Keratinocyte (primary cell): Measurements from ENCODE around the gene DIAPH1.

ENCODE experiments used
- EZH2 ChIP-seq: IDR thresholded peaks from one replicate; pipeline ENCODE4 v1.6.1; 2012; ENCODE audit warnings: inconsistent platforms, mild to moderate bottlenecking, low read length, moderate library complexity
- TF ChIP-seq, protein P1 (sequence below), 3 experiments: IDR thresholded peaks in 1 of 3; conservative IDR thresholded peaks in 1 of 3; optimal IDR thresholded peaks in 1 of 3; 2 replicates in 2 of 3; 3 replicates in 1 of 3; pipeline versions ENCODE3 to v1.5.1; 2011; ENCODE audit warnings: low read length in 3 of 3, mild to moderate bottlenecking in 3 of 3, moderate library complexity in 2 of 3, control low read depth in 1 of 3, inconsistent platforms in 1 of 3; ENCODE audit not compliant: insufficient read depth in 2 of 3; ENCODE audit errors: extremely low read depth in 1 of 3

- TF ChIP-seq, protein P1, sequence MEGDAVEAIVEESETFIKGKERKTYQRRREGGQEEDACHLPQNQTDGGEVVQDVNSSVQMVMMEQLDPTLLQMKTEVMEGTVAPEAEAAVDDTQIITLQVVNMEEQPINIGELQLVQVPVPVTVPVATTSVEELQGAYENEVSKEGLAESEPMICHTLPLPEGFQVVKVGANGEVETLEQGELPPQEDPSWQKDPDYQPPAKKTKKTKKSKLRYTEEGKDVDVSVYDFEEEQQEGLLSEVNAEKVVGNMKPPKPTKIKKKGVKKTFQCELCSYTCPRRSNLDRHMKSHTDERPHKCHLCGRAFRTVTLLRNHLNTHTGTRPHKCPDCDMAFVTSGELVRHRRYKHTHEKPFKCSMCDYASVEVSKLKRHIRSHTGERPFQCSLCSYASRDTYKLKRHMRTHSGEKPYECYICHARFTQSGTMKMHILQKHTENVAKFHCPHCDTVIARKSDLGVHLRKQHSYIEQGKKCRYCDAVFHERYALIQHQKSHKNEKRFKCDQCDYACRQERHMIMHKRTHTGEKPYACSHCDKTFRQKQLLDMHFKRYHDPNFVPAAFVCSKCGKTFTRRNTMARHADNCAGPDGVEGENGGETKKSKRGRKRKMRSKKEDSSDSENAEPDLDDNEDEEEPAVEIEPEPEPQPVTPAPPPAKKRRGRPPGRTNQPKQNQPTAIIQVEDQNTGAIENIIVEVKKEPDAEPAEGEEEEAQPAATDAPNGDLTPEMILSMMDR (optimal IDR thresholded peaks at IDR 0.05 in 1 of 3, IDR thresholded peaks at IDR 0.05 in 1 of 3, conservative IDR thresholded peaks at IDR 0.05 in 1 of 3; ENCODE audit: extremely low read depth in 1 of 3, insufficient read depth in 2 of 3, low read length in 3 of 3), result no peak
- TF ChIP-seq EZH2, result no peak
Observed at GRCh38 chr5:141491323-141492167, 127.3 kb downstream of the DIAPH1 start.
